ENCODE results near the gene ZNF322. TPM values are rescaled to one million over a fixed set of nuclear protein-coding genes. Genes with fewer than 3 reads are reported as not detected.

The ZNF322 gene
- total RNA-seq, 1 experiment from 2014 or later: 21.9 TPM

DNA sequence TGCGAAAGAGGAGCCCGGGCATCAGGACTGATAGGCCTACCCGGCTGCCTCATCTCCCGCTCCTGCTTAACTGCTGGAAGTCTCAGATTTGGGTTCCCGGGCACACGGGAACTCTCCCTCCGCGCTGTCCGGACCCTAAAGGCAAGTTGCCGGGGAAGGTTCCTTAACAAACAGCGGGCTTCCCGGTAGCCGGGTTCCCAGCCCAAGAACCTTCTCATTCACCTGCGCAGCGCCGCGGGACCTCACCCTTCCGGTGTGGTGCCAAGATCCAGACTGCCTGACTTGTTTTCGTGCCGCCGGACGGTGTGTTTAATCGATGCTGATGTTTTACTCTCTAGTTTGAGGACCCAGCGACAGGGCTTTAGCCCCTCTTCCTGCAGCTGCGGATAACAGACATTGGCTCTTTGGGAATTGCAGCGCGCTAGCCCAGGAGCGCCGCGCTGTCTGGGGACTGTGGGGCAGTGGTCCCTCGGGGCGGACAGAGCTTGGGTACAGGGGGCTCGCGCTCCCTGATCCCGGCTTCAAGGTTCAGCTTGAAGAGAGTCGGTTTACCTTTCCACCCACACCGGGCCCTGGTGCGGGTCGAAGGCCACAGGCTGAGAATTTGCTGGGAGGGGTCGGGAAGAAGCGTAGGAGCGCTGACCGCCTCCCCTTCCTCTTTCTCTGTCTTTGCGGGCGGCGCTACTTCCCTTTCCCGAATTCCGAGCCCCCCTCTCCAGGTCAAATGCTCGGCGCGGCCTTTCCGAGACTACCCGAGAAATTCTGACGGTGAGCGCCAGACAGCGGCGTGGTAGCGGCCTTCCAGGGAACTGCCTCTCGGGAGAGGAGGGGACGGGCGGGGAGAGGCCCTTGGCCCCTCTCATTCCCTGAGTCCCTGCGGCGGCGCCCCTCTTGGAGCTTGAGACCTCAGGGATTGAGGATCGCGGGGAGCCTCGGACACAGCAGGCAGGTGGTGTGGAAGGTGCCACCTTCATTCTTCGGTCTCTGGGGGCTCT, 45.6 kb downstream of the ZNF322 start:
- DNase-seq (ENCODE audit: low read depth): no peak

DNA sequence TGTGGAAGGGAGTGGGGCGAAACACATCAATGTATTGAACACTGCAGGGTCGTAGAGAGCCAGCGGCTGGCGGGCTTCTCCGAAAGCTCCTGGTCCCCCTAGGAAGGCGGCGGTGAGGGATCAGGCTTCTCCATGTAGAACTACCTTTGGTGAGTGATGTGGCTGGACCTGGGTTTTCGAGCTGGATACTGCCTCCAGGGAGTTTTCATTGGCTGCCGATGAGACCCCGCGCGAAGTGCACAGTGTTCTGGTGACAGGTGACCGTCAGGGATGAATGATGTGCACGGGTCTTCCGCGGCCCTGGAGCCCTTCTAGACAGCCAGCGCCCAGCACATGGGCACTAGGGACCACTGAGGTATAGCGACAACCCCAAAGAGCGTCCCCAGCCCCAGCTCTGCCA, 46.3 kb downstream of the ZNF322 start:
- DNase-seq (ENCODE audit: low read depth): no peak

DNA sequence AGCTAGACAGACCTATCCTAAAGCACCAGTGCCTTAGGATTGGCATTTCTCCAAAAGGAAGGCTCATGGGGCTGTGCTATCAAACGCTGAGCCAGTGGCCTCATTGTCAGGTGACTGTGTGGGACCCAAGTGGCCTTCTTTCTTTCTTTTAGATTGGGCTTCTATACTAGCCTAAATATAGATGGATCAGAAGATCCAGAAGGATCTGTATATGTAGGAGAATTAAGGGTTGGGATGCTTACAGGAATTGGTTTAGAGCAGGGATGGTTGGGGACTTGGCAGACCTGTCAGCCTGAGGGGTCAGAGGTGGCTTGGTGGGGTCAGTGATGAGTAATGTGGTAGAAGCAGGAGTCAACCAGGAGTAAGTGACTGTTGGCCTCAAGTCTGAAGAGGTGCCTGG, 47.9 kb downstream of the ZNF322 start:
- DNase-seq (ENCODE audit: low read depth): no peak

- DNase-seq (ENCODE audit: low read depth): no peak
Observed at GRCh38 chr6:26609463-26609862, 50.1 kb downstream of the ZNF322 start.

DNA sequence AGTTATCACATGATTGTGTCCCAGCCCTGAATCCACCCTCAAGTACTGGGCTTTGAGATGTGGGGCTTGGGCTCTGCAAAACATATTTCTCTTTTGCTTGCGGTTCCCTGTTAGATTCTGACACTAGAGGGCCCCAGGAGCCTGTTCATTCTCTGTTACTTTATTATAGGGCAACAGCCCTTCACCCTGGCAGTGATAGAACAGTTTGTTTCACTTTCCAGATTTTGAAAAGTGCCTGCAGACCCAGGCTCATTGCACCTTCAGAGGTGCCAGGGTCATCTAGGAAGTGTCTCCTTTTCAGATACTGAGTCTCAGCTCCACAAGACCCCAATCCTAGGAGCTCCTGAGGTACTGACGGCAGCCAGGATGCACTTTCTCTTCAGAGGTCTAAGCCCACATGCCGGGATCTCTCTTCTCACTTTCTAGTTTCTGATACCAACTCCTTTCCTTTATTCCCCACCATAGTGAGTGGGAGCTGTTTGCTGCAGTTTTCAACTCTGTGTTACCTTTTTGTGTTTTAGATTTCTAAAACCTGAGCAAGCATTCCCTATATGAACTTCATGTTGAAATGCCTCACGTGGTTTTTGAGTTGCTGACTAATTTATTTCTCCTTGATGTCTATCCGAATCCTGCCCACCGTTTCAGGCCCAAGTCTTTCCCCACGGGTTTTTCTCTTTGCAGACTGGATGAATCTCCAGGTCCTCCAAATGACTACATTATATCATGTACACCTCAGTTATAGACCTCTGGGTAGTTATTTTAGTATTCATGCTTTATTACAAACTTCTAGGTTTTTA, 51.9 kb downstream of the ZNF322 start:
- peak; percentile 76 for DNase-seq (ENCODE audit: low read depth)

GRCh38 chr6:26604797-26605196, 54.7 kb downstream of the ZNF322 start:
- no peak for DNase-seq (ENCODE audit: low read depth)

GRCh38 chr6:26604026-26604425, 55.5 kb downstream of the ZNF322 start:
- DNase-seq (ENCODE audit: low read depth): no peak

DNA sequence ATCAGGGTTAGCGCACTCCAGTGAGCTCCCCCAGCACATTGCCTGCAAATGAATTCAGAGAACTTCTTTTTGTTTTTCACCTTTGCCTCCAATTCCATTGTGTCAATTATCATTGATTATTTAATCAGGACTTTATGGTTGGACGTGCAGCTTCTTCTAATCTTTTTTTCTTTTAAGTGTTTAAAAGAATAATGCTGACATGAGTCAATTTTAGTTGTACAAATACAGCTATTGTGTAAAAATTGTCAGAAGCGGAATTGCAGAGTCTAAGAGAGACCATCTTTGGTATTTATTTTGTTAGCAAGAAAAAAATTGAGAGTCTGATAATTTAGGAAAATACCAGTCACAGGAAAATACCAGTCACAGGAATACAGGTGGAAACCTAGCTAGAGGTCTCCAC, 57.3 kb downstream of the ZNF322 start:
- DNase-seq (ENCODE audit: low read depth): no peak

DNA sequence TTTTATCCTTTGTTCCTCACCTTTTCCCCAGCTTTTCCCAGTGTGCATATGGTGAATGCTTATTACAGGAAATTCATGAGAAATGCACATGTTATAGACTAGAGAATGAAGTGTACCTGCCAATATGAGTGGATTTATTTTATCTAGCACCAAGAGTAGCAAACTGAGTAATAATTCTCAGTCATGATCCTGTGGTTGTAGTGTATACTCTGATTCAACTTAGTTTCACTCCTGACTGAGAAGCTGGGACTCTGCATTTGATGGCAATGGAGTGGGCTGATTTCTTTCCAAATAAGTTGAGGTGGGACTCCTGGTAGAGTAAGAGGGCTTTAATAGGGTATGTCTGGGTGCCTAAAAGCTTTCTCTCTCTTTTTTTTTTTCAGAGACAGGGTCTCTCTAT, 58.8 kb downstream of the ZNF322 start:
- DNase-seq (ENCODE audit: low read depth): no peak

GRCh38 chr6:26599591-26599990, 60.0 kb downstream of the ZNF322 start:
- DNase-seq (ENCODE audit: low read depth): no peak

DNA sequence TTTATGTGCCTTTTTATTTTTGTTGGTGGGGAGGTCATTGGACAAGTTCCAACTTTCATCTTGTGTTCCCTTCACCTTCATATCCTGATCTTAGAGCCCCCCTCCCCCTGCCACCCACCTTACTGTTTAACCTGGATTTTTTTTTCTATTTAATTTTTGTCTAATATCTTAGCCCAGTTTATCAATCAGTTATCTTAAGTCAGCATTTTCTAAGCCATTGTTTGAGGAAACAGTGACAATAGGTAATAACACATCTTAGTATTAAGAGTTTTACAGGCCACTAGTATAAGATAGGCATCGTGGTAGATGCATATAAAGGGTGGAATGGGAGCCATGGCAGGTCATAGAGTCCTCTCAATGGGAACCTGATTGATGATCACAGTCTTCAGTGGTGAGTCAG, 60.4 kb downstream of the ZNF322 start:
- no peak for DNase-seq (ENCODE audit: low read depth)

DNA sequence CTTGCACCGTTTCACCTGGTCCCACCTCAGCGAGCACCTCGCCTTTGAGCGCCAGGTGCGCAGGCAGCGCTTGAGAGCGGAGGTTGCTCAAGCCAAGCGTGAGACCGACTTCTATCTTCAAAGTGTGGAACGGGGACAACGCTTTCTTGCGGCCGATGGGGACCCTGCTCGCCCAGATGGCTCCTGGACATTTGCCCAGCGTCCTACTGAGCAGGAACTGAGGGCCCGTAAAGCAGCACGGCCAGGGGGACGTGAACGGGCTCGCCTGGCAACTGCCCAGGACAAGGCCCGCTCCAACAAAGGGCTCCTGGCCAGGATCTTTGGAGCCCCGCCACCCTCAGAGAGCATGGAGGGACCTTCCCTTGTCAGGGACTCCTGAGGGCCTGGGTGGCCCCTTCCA, 61.3 kb downstream of the ZNF322 start:
- no peak for DNase-seq (ENCODE audit: low read depth)

DNA sequence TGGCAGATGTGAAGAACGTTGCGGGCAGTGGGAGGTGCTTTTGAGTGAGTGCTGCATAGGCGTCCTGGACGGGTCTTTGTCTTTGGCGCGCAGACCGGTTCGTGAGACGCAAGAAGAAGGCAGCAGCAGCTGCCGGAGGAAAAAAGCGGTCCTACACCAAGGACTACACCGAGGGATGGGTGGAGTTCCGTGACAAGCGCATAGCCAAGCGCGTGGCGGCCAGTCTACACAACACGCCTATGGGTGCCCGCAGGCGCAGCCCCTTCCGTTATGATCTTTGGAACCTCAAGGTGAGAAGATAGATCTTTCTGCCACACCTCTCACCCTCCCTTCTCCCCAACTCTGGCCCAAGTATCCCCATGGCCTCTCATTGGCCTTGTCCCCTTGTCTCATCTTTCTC, 61.7 kb downstream of the ZNF322 start:
- DNase-seq (ENCODE audit: low read depth): no peak

- DNase-seq (ENCODE audit: low read depth): no peak
Observed at GRCh38 chr6:26597389-26597766, 62.2 kb downstream of the ZNF322 start.

GRCh38 chr6:26596579-26597388, 62.8 kb downstream of the ZNF322 start, which contains the start of gene ABT1:
ABT1 (plus strand) TSS chr6:26596953; CDS start chr6:26596983, 30 bp downstream.
- peak; percentile 100 for DNase-seq (ENCODE audit: low read depth)

- peak; percentile 97 for DNase-seq (ENCODE audit: low read depth)
Observed at GRCh38 chr6:26595669-26596269, 63.8 kb downstream of the ZNF322 start.

- DNase-seq (ENCODE audit: low read depth): peak; percentile 88
Observed at GRCh38 chr6:26594730-26595632, 64.6 kb downstream of the ZNF322 start.

GRCh38 chr6:26594131-26594498, 65.4 kb downstream of the ZNF322 start:
- DNase-seq (ENCODE audit: low read depth): no peak

DNA sequence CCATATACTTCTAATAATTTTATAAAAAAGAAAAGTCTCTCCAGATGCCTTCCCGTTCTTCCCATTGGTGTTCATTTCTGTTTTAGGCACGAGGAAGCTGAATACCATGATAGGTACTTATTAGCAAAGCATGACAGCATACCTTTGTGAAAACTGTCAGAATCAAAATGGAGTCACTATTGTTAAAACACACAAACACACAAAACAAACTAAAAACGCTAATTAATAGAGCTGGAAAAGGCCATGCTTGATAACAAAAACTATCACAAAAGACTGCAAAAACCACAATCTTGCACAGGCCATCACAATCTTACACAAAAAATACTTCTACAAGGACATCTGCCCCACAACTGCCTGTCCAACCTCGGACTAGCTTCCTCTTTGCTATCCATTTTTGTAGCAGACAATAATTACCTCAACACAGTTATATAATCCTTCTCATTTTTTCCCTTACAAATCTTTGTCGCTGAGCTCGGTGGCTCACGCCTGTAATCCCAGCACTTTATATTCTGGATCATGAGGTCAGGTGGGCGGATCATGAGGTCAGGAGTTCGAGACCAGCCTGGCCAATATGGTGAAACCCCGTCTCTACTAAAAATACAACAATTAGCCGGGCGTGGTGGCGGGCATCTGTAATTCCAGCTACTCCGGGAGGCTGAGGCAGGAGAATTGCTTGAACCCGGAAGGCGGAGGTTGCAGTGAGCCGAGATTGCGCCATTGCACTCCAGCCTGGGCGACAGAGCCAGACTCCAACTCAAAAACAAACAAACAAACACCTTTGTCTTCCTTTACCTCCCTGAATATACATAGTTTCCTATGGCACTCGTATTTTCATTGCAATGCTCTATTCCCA, 66.0 kb downstream of the ZNF322 start:
- DNase-seq (ENCODE audit: low read depth): no peak

Measured in M059J (cell line).